HG02884 (cell line): ENCODE measurements around the gene AKR1B15.
"Not testable (repeated sequence)": the region's sequence is repeated elsewhere in the genome, so short reads cannot be mapped to it uniquely, and the experiment has no call there.

Experiments used
- ATAC-seq: cut with Tn5 transposase; IDR thresholded peaks from one replicate; pipeline ENCODE4 v1.9.1; 2021; ENCODE audit warnings: mild to moderate bottlenecking, moderate library complexity; ENCODE audit not compliant: unreplicated experiment

AKR1B15 gene

GRCh38 chr7:134548877-134549276, at the start of gene AKR1B15:
Gene AKR1B15 (plus strand): TSS chr7:134549110. CDS start chr7:134564620, 15,510 bp downstream.
- peak; percentile 96 for ATAC-seq

- no peak for ATAC-seq
Observed at GRCh38 chr7:134500406-134500805, 48.5 kb upstream of the AKR1B15 start.

- no peak for ATAC-seq
Observed at GRCh38 chr7:134500982-134501381, 47.9 kb upstream of the AKR1B15 start.

- ATAC-seq: no peak
Observed at GRCh38 chr7:134502463-134503371, 46.2 kb upstream of the AKR1B15 start.

DNA sequence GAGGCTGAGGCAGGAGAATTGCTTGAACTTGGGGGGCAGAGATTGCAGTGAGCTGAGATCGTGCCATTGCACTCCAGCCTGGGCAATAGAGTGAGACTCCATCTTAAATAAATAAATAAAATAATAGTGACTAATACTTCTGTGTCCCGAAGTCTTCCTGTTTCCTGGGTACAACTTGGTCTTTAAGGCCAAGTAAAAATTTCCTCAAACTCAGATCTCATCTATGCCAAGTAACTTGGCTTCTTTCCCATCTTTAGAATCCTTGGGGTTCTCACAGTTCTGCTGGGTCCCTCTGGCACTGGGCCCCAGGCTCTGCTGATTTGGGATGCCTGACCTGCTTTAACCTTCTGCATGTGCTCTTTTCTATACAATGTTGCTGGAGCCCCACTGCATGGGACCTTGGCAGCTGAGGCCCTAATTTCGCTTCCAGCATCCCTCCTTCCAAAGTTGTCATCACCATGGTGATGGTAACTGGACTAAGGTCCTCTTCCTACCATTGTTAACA, 44.2 kb upstream of the AKR1B15 start:
- ATAC-seq: no peak

DNA sequence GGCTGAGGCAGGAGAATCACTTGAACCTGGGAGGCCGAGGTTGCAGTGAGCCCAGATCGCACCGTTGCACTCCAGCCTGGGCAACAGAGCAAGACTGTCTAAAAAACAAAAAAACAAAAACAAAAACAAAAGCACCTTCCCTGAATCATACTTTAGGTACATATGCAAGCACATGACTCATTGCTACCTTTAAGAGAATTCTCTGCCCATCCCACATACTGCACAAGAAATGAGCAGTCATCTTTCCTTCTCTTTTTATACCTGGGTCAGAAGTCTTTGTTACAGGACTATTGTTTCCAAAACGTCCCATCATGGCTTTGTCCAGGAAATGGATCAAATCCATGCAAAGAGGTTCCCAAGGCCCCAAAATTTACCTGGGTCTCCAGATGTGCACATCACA, 43.1 kb upstream of the AKR1B15 start:
- no peak for ATAC-seq

GRCh38 chr7:134509010-134509409, 39.9 kb upstream of the AKR1B15 start:
- ATAC-seq: no peak

DNA sequence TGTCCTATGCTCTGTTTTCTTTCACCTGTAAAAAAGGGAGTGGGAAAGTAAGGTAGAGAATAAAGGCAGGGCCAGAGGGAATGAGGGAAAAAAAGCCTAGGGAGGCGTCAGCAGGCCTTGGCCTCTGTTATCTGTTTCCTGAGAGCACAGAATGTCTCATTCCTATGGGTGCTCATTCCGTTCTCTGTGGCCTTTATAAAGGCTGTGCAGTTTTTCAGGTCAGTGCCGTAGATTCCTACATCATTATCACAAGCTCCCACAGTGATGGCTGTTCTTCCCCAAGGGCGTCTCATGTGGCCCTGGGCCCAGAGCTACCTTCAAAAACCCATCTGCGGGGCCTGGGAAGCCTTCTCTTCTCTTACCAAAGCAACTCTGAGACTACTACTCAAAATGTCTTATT, 38.3 kb upstream of the AKR1B15 start:
- no peak for ATAC-seq

DNA sequence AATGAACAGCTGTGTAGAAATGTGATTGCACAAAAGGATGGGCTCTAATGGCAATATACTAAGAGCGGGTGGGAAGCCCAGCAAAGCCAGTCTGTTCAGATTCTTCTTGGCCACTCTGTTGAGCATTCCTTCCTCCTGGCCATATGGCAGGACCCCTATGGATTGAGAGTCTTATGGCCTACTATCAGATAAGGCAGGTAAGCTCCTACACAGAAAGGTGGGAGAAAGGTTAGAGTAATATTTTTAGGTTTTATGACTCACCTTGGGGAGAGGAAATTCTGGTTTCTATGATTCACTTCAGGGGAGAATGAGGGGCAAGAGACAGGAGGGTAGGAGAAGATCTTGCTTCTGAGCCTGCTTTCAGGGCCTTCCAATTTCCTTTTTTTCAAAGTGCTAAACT, 36.6 kb upstream of the AKR1B15 start:
- ATAC-seq: no peak

DNA sequence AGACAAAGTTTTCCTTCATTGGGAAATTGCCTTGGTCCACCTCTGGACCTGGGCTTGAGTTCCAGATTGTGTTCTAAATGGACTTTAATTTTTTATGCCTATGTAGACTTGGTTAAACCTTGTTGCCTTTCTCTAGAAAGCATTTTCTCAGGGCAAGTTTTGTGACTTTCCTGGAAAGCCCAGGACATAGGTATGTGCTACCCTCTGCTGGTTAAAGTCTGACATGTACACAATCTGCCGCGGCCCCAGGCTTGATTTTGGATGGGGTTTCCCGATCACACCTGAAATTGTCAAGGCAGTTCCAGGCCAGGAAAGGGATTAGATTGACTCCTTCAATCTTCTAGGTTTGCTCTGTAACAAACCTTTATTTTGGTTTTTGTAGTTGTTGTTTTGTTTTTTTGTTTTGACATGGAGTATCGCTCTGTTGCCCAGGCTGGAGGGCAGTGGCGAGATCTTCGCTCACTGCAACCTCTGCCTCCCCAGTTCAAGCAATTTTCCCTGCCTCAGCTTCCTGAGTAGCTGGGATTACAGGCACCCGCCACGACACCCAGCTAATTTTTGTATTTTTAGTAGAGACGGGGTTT, 35.6 kb upstream of the AKR1B15 start:
- ATAC-seq: peak; percentile 60

GRCh38 chr7:134514106-134514505, 34.8 kb upstream of the AKR1B15 start:
- ATAC-seq: no peak

DNA sequence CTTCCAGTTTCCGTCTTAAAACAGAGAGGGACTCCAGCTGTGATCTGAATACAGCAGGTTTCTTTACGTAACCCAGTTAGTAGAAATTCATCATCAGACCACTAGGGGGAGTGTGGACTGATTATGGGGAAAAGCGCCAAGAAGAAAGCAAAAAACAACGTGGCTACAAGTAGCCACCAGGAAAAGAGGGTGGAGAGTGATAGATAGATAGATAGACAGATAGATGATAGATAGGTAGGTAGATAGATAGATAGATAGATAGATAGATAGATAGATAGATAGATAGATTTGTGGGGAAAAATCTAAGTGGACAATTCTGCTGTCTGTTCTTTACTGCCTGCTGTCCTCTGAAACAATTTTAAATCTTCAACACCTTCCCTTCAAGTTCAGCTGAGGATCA, 34.2 kb upstream of the AKR1B15 start:
- ATAC-seq: no peak

GRCh38 chr7:134515569-134516468, 33.1 kb upstream of the AKR1B15 start:
- ATAC-seq: no peak

- ATAC-seq: no peak
Observed at GRCh38 chr7:134520130-134520529, 28.8 kb upstream of the AKR1B15 start.

- no peak for ATAC-seq
Observed at GRCh38 chr7:134522601-134523000, 26.3 kb upstream of the AKR1B15 start.

DNA sequence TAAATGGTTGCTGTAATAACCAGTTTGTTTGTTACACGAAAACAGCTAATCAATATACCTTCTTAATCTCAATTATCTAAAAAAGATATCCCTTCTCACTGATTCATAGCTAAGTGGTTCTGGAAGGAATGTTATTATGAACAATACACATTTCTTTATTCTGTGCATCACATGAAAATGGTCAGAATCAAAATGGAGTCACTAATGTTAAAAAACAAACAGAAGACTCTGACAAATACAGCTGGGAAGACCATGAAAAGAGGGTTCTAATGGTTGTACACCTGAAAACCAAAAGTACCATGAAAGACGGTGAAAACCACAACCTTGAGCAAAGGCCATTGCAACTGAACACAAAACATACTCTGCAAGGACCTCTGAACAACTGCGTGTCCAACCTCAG, 23.5 kb upstream of the AKR1B15 start:
- ATAC-seq: not testable (repeated sequence)

DNA sequence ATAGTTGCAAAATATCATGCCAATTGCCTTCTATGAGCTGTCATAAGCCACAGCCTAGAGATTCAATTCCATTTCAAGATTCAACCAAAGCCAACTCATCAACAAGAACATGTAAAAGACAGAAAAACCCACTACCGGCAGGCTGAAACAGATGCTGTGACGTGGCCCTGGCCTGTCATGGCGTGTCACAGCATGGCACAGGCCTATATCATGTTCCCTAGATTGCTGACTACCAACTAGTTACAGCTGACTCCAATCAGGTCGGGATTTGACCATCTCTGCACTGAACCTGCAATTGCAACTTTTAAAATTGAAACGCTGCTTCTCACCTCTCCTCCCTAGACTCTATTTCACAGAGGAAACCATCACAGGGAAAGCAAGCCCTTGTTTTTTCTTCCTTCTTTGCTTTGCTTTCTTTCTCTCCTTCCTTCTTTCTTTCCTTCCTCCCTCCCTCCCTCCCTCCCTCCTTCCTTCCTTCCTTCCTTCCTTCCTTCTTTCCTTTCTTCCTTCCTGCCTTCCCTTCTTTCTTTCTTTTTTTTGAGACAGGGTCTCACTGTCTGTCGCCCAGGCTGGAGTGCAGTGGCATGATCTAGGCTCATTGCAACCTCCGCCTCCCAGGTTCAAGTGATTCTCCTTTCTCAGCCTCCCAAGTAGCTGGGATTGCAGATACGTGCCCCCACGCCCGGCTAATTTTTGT, 22.2 kb upstream of the AKR1B15 start:
- not testable (repeated sequence) for ATAC-seq

- no peak for ATAC-seq
Observed at GRCh38 chr7:134527979-134528371, 20.9 kb upstream of the AKR1B15 start.

DNA sequence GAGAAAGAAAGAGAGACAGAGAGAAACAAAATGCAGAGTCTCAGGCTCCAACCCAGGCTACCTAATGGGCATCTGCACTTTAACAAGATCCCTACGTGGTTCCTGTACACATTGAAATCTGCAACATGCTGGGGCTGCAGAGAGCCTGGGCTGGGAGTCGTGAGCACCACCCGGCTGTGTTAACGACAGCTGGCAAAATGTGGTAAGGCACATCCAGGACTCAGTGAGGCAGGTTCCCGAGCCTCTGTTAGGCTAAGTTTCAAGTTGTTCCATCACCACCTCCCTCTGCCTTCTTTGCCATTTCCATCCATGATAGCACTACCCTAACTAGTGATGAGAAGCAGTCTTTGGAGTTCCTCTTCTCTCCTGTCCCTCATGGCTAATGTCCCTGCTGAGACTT, 20.2 kb upstream of the AKR1B15 start:
- ATAC-seq: no peak

- ATAC-seq: no peak
Observed at GRCh38 chr7:134530460-134530859, 18.4 kb upstream of the AKR1B15 start.
